ENCODE measurements around the gene FOXF2.

DNA sequence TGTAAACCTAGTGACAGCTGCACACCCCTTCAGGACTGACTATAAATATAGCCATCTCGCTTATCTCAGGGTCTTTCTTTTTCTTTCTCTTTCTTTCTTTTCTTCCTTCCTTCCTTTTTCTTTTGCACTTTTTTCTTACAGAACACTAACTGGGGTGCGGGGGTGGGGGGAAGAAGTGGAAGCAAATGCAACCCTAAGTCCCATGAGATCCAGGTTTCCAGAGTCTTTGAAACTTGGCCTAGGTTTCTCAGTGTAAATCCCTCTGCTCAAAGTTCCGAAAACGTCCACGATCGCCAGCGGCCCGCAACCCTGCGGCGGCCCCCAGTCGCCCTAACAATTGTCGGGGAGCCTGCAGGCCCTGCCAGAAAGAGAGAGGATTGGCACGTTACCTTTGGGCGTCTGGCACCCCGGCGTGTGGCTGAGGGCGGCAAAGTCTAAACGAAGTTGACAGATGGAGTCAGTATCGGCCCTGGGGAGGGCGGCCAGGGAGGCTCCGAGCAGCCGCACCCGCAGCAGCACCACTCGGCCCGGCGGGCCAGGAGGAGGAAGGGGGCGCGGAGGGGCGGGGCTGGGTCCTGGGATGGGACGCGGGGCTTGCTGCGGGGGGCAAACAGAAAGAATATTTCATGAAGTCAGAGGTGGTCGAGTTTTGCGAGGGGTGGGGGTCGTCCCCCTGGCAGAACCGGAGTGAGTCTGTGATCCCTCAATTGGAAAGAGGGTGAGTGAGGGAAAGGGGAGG is 577 bp upstream of the FOXF2 start:
- TF ChIP-seq, protein P1, sequence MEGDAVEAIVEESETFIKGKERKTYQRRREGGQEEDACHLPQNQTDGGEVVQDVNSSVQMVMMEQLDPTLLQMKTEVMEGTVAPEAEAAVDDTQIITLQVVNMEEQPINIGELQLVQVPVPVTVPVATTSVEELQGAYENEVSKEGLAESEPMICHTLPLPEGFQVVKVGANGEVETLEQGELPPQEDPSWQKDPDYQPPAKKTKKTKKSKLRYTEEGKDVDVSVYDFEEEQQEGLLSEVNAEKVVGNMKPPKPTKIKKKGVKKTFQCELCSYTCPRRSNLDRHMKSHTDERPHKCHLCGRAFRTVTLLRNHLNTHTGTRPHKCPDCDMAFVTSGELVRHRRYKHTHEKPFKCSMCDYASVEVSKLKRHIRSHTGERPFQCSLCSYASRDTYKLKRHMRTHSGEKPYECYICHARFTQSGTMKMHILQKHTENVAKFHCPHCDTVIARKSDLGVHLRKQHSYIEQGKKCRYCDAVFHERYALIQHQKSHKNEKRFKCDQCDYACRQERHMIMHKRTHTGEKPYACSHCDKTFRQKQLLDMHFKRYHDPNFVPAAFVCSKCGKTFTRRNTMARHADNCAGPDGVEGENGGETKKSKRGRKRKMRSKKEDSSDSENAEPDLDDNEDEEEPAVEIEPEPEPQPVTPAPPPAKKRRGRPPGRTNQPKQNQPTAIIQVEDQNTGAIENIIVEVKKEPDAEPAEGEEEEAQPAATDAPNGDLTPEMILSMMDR (IDR thresholded peaks at IDR 0.05): no peak
- TF ChIP-seq EP300 (IDR thresholded peaks at IDR 0.05): no peak
- TF ChIP-seq POLR2A (IDR thresholded peaks at IDR 0.05): no peak
